Right cardiac atrium (tissue), 5 donors: ENCODE results near the gene ARHGAP32. TPM values are rescaled to one million over a fixed set of nuclear protein-coding genes. Genes with fewer than 3 reads are reported as not detected.
A peak's percentile ranks its signal among the peaks of the same experiment; 100 is the strongest.

Experiments
- ATAC-seq, 2 donors: fragments of 200-7000 bp; cut with Tn5 transposase; one replicate each; pipeline versions ENCODE4 v1.8.0 to v1.9.1; 2020; ENCODE audit warnings: moderate library complexity in 2 of 2, mild to moderate bottlenecking in 1 of 2
- DNase-seq, 3 donors: peaks; one replicate each; pipeline ENCODE4 v3.0.0-alpha.2; 2020
- H3K27ac ChIP-seq: one replicate; pipeline ENCODE4 v1.5.1; 2013; ENCODE audit warnings: mild to moderate bottlenecking, low read length, control low read depth, moderate library complexity
- H3K27me3 ChIP-seq: one replicate; pipeline ENCODE4 v1.6.1; 2013; ENCODE audit not compliant: control insufficient read depth, insufficient read depth
- H3K4me1 ChIP-seq: one replicate; pipeline ENCODE4 v1.6.1; 2013; ENCODE audit warnings: low read length; ENCODE audit not compliant: control insufficient read depth, insufficient read depth
- H3K4me3 ChIP-seq: one replicate; pipeline ENCODE4 v1.5.1; 2013; ENCODE audit warnings: low read length, control low read depth
- H3K9me3 ChIP-seq: one replicate; pipeline ENCODE4 v1.6.1; 2013; ENCODE audit warnings: low read length; ENCODE audit not compliant: control insufficient read depth
- WGBS: extraction: QIAGEN DNeasy Blood & Tissue Kit; methylation state at CpG from one replicate; pipeline ENCODE4 v1.1.7; 2013; 5-methylcytosine and 5-hydroxymethylcytosine counted together
- intact Hi-C, 4 donors: fragments of 100-400 bp; cut with DNase I; formaldehyde crosslinking; loops; one replicate each; pipeline versions ENCODE4 v1.11.0 to v1.14.0; 2022 to 2023
- polyA plus RNA-seq: library from polyadenylated mRNA; stranded (reverse); fragments of 200-250 nt; gene quantifications from one replicate; pipeline ENCODE4 v1.2.3, GENCODE V29; 2013
- total RNA-seq, 4 donors: library from RNA; stranded (reverse); fragmentation: NEBNext Ultra II Directional; extraction: Animal tissue kit (Norgen Biotek cat#: 25700); gene quantifications; one replicate each; pipeline ENCODE4 v1.2.1, GENCODE V29; 2021
- donor health status: healthy with polysubstance abuse.
- donor health status: DM: no; HTN: yes; CAD: no.
- donor health status: DM: no; HTN: no; CAD: no.
- donor health status: DM: no; HTN: yes; CAD: no; lungs with severe emphysema.
- donor health status: DM: yes; HTN: yes; CAD: no.

ARHGAP32 gene
- total and polyA plus RNA-seq, 5 donors, result 3.5 to 13.0 (median 9.8) TPM

GRCh38 chr11:128981254-128981653, 210.9 kb downstream of the ARHGAP32 start:
- DNase-seq (no peak), ATAC-seq (no peak)
- Histone ChIP-seq H3K4me3 (no peak overlapping the region), H3K4me1 (no peaks in the 10 kb centered on the region), H3K9me3 (no peaks in the 10 kb centered on the region), H3K27me3 (no peaks in the 10 kb centered on the region), H3K27ac (no peak overlapping the region)
- 70% methylated on average over 7 of the region's 7 CpGs for WGBS
- intact Hi-C loops, result no loop called here

- no peaks in the 10 kb centered on the region for H3K4me1 ChIP-seq
- no peak overlapping the region for H3K4me3 ChIP-seq
- intact Hi-C loops, result no loop called here
- H3K27me3 ChIP-seq, result no peaks in the 10 kb centered on the region
- H3K9me3 ChIP-seq, result no peaks in the 10 kb centered on the region
- WGBS, result 95% methylated on average over 13 of the region's 13 CpGs
- no peak for DNase-seq
- no peak overlapping the region for H3K27ac ChIP-seq
- no peak for ATAC-seq
Observed at GRCh38 chr11:128970598-128971190, 221.4 kb downstream of the ARHGAP32 start.

- 95% methylated on average over 9 of the region's 9 CpGs for WGBS
- no peaks in the 10 kb centered on the region for H3K27me3 ChIP-seq
- no peak overlapping the region for H3K27ac ChIP-seq
- no peaks in the 10 kb centered on the region for H3K4me1 ChIP-seq
- intact Hi-C loops, result no loop called here
- no peak overlapping the region for H3K4me3 ChIP-seq
- ATAC-seq (no peak), DNase-seq (no peak)
- no peaks in the 10 kb centered on the region for H3K9me3 ChIP-seq
Observed at GRCh38 chr11:128968916-128969315, 223.2 kb downstream of the ARHGAP32 start.

GRCh38 chr11:128967578-128967977, 224.5 kb downstream of the ARHGAP32 start:
- Histone ChIP-seq H3K9me3 (no peaks in the 10 kb centered on the region), H3K27ac (no peak overlapping the region), H3K4me3 (no peak overlapping the region), H3K4me1 (no peaks in the 10 kb centered on the region), H3K27me3 (no peaks in the 10 kb centered on the region)
- WGBS, result 71% methylated on average over 6 of the region's 6 CpGs
- ATAC-seq (no peak), DNase-seq (no peak)
- intact Hi-C loops, result no loop called here

DNA sequence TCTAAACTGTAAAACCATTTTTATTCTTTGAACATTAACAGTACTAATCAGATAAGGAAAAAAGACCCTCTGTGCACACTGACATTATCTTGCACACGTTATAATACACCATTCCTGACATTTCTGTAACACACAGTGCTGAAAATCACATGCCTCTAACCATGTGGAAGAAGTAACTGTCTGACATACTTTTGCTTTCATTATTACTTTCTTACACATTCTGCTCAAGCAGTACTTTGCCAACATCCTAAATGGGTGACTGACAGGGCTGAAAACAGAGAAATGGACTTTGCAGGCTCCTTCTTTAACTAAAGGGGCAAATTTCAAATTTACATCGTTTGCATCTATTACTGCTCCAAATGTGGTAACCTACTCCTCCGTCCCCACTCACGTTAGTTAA, 226.6 kb downstream of the ARHGAP32 start:
- 50% methylated on average over 4 of the region's 4 CpGs for WGBS
- no peaks in the 10 kb centered on the region for H3K4me1 ChIP-seq
- H3K4me3 ChIP-seq, result no peak overlapping the region
- DNase-seq (no peak), ATAC-seq (no peak)
- H3K27me3 ChIP-seq, result no peaks in the 10 kb centered on the region
- no peak overlapping the region for H3K27ac ChIP-seq
- intact Hi-C loops, result no loop called here
- no peaks in the 10 kb centered on the region for H3K9me3 ChIP-seq

DNA sequence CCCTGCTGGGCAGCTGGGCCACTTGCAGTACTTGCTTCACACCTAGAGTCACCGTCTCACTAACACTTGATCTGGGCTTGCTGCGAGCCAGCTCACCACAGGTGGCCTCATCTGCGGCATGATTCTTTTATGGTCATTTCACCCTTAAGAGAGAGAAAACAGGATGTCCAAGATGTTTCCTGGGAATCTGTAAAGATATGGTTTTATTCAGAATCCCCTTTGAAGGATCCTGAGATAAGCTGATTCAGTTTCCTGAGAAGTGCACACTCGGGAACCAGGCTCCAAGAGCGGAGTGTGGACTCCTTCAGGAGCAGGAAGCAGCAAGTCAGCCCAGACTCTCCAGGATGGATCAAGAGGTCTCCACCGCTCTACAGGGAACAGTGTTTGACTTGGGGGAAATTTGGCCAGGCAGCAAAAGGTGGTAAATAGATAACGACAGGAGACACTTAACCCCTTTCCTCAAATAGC, 227.6 kb downstream of the ARHGAP32 start:
- no peak for ATAC-seq
- 71% methylated on average over 7 of the region's 7 CpGs for WGBS
- no peak for DNase-seq

DNA sequence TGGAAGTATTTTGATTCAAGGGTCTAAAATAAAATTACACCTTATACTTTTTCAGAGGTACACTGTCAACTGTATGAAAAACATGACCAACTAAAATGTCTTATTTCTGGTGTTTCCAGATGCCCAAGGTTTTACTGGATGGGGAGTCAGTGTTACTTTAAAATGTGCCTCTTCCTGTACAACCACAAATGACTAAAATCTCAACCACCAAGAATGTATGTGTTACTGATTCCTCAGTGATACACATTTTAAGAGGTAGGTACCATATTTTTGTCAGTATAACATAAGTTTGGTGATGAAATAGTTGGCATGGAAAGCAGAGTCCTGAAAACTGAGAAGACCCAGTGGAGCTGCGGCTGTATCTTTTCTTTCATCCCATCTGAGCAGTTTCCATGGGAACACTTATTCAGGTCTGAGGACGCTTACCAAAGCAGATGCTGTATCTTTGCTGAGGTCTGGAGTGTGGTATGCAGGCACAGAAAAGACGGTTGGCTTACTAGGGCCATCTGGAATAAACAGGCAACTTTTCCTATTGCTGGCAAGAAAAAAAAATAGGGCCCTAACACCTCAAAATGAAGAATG, 228.3 kb downstream of the ARHGAP32 start:
- intact Hi-C loops, result no loop called here
- 80% methylated on average over 3 of the region's 3 CpGs for WGBS
- Histone ChIP-seq H3K9me3 (no peaks in the 10 kb centered on the region), H3K27ac (no peak overlapping the region), H3K4me3 (no peak overlapping the region), H3K27me3 (no peaks in the 10 kb centered on the region), H3K4me1 (no peaks in the 10 kb centered on the region)
- ATAC-seq (no peak), DNase-seq (no peak)

More for the DNA sequence above, 227.6 kb downstream of the ARHGAP32 start:
- intact Hi-C loops, result no loop called here
- Histone ChIP-seq H3K4me1 (no peaks in the 10 kb centered on the region), H3K4me3 (no peak overlapping the region), H3K27ac (no peak overlapping the region), H3K27me3 (no peaks in the 10 kb centered on the region), H3K9me3 (no peaks in the 10 kb centered on the region)

GRCh38 chr11:128962896-128963295, 229.2 kb downstream of the ARHGAP32 start:
- DNase-seq (no peak), ATAC-seq (no peak)
- WGBS, result 81% methylated on average over 5 of the region's 5 CpGs

DNA sequence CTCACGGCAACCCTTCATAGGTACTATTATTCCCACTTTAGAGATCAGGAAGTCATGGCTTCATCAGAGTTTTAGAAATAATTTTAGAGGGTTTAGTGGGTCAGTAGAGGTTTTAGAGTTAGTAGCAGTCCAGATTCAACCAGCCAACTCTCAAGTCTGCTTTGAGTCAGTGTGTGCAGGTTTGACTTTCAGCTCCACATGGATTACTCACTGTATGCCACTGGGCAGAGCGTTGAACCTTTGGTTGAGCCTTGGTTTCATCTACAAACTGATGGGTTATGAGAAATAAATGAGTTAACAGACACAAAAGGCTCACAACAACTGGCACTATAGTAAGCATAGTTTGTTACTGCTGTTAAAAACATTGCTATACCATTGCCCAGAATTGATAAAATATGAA, 230.5 kb downstream of the ARHGAP32 start:
- no peaks in the 10 kb centered on the region for H3K27me3 ChIP-seq
- H3K9me3 ChIP-seq, result no peaks in the 10 kb centered on the region
- intact Hi-C loops, result no loop called here
- H3K4me1 ChIP-seq, result no peaks in the 10 kb centered on the region
- ATAC-seq, result no peak
- H3K4me3 ChIP-seq, result no peak overlapping the region
- H3K27ac ChIP-seq, result no peak overlapping the region
- 92% methylated on average over 2 of the region's 2 CpGs for WGBS
- no peak for DNase-seq

More at GRCh38 chr11:128962896-128963295, 229.2 kb downstream of the ARHGAP32 start:
- intact Hi-C loops, result no loop called here
- Histone ChIP-seq H3K4me3 (no peak overlapping the region), H3K9me3 (no peaks in the 10 kb centered on the region), H3K27ac (no peak overlapping the region), H3K27me3 (no peaks in the 10 kb centered on the region), H3K4me1 (no peaks in the 10 kb centered on the region)

DNA sequence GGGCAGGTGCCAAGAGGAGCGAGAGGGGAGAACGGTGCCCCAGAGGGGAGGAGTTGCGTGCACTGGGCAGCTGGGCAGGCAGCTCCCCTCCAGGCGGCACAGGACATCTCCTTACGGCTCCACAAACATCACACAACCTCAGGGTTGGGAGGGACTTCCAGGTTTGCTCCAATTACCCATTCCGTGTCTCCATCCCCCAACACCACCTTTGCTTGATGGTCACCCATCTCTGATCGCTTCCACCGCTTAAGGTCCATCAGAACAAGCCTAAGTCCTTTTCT, 235.0 kb downstream of the ARHGAP32 start:
- ATAC-seq, result no peak
- WGBS, result 87% methylated on average over 8 of the region's 8 CpGs

GRCh38 chr11:128956401-128957201, 235.5 kb downstream of the ARHGAP32 start:
- Histone ChIP-seq H3K27ac (no peak overlapping the region), H3K4me1 (no peaks in the 10 kb centered on the region), H3K4me3 (no peak overlapping the region), H3K9me3 (no peaks in the 10 kb centered on the region), H3K27me3 (no peaks in the 10 kb centered on the region)
- intact Hi-C loops, result loop anchor here (2.0 to 10.0 kb wide), 3 partner anchors 72 to 802 kb away; no protein-coding TSS in a partner anchor
- 54% methylated on average over 8 of the region's 8 CpGs for WGBS
- DNase-seq (no peak), ATAC-seq (peak; percentile 83 to 84)

More for the DNA sequence above, 235.0 kb downstream of the ARHGAP32 start:
- H3K4me1 ChIP-seq, result no peaks in the 10 kb centered on the region
- H3K4me3 ChIP-seq, result no peak overlapping the region
- intact Hi-C loops, result loop anchor here (2.0 to 10.0 kb wide), 3 partner anchors 72 to 802 kb away; no protein-coding TSS in a partner anchor
- H3K27ac ChIP-seq, result no peak overlapping the region
- DNase-seq, result no peak
- no peaks in the 10 kb centered on the region for H3K9me3 ChIP-seq
- no peaks in the 10 kb centered on the region for H3K27me3 ChIP-seq
